IMR-90 (cell line): ENCODE data around the gene KLC4. TPM values are rescaled to one million over a fixed set of nuclear protein-coding genes. Genes with fewer than 3 reads are reported as not detected.
"Not testable (repeated sequence)": the region's sequence is repeated elsewhere in the genome, so short reads cannot be mapped to it uniquely, and the experiment has no call there.

Experiments
- ATAC-seq: fragments of 200-7000 bp; cut with Tn5 transposase; 2 replicates; pipeline ENCODE4 v1.9.1; 2020; ENCODE audit warnings: low read depth, mild to moderate bottlenecking, moderate library complexity
- BruUV-seq: library from RNA; stranded (reverse); fragments of 400-500 nt; replicated peaks from 2 replicates; lab custom pipeline; 2021; lab: Mats Ljungman, UMichigan
- CTCF ChIA-PET: fragments of 300-600 bp; formaldehyde crosslinking; extraction: SDS; loops from one replicate; lab custom pipeline; 2021; ENCODE audit warnings: antibody characterized with exemption; lab: Yijun Ruan, JAX
- POLR2A ChIA-PET: fragments of 300-600 bp; sonication (Branson Sonifier 250); formaldehyde crosslinking; loops from one replicate; lab custom pipeline; 2022; ENCODE audit warnings: antibody characterized with exemption; ENCODE audit not compliant: unreplicated experiment; lab: Charles Lee
- DNase-seq: peaks from one replicate; pipeline ENCODE4 v3.0.0; 2013
- H2AFZ ChIP-seq: replicated peaks from 2 replicates; pipeline ENCODE3; 2013; ENCODE audit warnings: low read length, mild to moderate bottlenecking; ENCODE audit not compliant: poor library complexity
- H2AK5ac ChIP-seq: 2 replicates; pipeline ENCODE4 v1.6.1; 2013; ENCODE audit warnings: low read depth, low read length, inconsistent platforms
- H2AK9ac ChIP-seq: replicated peaks from 2 replicates; pipeline ENCODE3; 2013; ENCODE audit warnings: mild to moderate bottlenecking, low read depth, low read length, moderate library complexity; ENCODE audit not compliant: poor library complexity
- H2BK120ac ChIP-seq: 2 replicates; pipeline ENCODE4 v1.6.1; 2013; ENCODE audit warnings: low read depth, low read length, inconsistent platforms
- H2BK15ac ChIP-seq: 3 replicates; pipeline ENCODE4 v1.6.1; 2013; ENCODE audit warnings: low read depth, low read length, inconsistent platforms
- H2BK20ac ChIP-seq: 2 replicates; pipeline ENCODE4 v1.6.1; 2013; ENCODE audit warnings: low read depth, mild to moderate bottlenecking, inconsistent platforms, low read length, moderate library complexity
- H2BK5ac ChIP-seq: 2 replicates; pipeline ENCODE4 v1.6.1; 2013; ENCODE audit warnings: mild to moderate bottlenecking, low read depth, low read length, inconsistent platforms; ENCODE audit not compliant: poor library complexity, severe bottlenecking
- H3K14ac ChIP-seq: replicated peaks from 2 replicates; pipeline ENCODE4 v1.6.1; 2013; ENCODE audit warnings: low read depth, low read length, inconsistent platforms
- H3K18ac ChIP-seq: 2 replicates; pipeline ENCODE4 v1.6.1; 2013; ENCODE audit warnings: low read depth, low read length, control low read depth
- H3K23ac ChIP-seq: 2 replicates; pipeline ENCODE4 v1.6.1; 2013; ENCODE audit warnings: low read depth, low read length, inconsistent platforms
- H3K27ac ChIP-seq: 2 replicates; pipeline ENCODE4 v1.5.1; 2013; ENCODE audit warnings: mild to moderate bottlenecking, control low read depth, low read length; ENCODE audit not compliant: insufficient read depth
- H3K27me3 ChIP-seq: 2 replicates; pipeline ENCODE4 v1.6.1; 2013; ENCODE audit warnings: low read length; ENCODE audit not compliant: control insufficient read depth, insufficient read depth
- H3K36me3 ChIP-seq: 2 replicates; pipeline ENCODE4 v1.6.1; 2013; ENCODE audit warnings: low read length, mixed read lengths; ENCODE audit not compliant: control insufficient read depth, insufficient read depth
- H3K4ac ChIP-seq: 2 replicates; pipeline ENCODE4 v1.6.1; 2013; ENCODE audit warnings: low read depth, low read length, inconsistent platforms
- H3K4me1 ChIP-seq: 2 replicates; pipeline ENCODE4 v1.6.1; 2013; ENCODE audit warnings: low read length, mixed read lengths; ENCODE audit not compliant: control insufficient read depth, insufficient read depth
- H3K4me2 ChIP-seq: 2 replicates; pipeline ENCODE4 v1.6.1; 2013; ENCODE audit warnings: low read depth, mild to moderate bottlenecking, control low read depth, low read length, moderate library complexity
- H3K4me3 ChIP-seq: 2 replicates; pipeline ENCODE4 v1.5.1; 2013; ENCODE audit warnings: low read depth, mild to moderate bottlenecking, control low read depth, low read length, moderate library complexity; ENCODE audit not compliant: insufficient read depth
- H3K56ac ChIP-seq: 2 replicates; pipeline ENCODE4 v1.6.1; 2013; ENCODE audit warnings: low read length, inconsistent platforms; ENCODE audit not compliant: insufficient read depth; ENCODE audit errors: extremely low read depth
- H3K79me1 ChIP-seq, 2 experiments: 2 replicates each; pipeline ENCODE4 v1.6.1; 2013; ENCODE audit warnings: low read length in 2 of 2, inconsistent platforms in 1 of 2, low read depth in 1 of 2
- H3K9ac ChIP-seq: 2 replicates; pipeline ENCODE4 v1.6.1; 2013; ENCODE audit warnings: low read depth, low read length, control low read depth
- H3K9me1 ChIP-seq: 2 replicates; pipeline ENCODE4 v1.6.1; 2013; ENCODE audit warnings: low read length, inconsistent platforms; ENCODE audit not compliant: insufficient read depth
- H3K9me3 ChIP-seq: 2 replicates; pipeline ENCODE4 v1.6.1; 2013; ENCODE audit warnings: low read length; ENCODE audit not compliant: control insufficient read depth, insufficient read depth
- H4K20me1 ChIP-seq: 2 replicates; pipeline ENCODE4 v1.6.1; 2013; ENCODE audit warnings: low read length, inconsistent platforms; ENCODE audit not compliant: insufficient read depth
- H4K5ac ChIP-seq: 2 replicates; pipeline ENCODE4 v1.6.1; 2013; ENCODE audit warnings: mild to moderate bottlenecking, low read depth, low read length, control low read depth
- H4K8ac ChIP-seq, 2 experiments: 2 replicates each; pipeline ENCODE4 v1.6.1; 2013; ENCODE audit warnings: low read depth in 2 of 2, low read length in 2 of 2, control low read depth in 1 of 2, inconsistent platforms in 1 of 2
- H4K91ac ChIP-seq: 2 replicates; pipeline ENCODE4 v1.6.1; 2013; ENCODE audit warnings: low read depth, low read length, inconsistent platforms; ENCODE audit not compliant: insufficient read depth
- WGBS, 2 experiments: methylation state at CpG; one replicate each; pipeline versions ENCODE4 v1.1.5 to v1.1.7; 2013; ENCODE audit warnings: missing lambda C conversion rate in 2 of 2; ENCODE audit not compliant: insufficient read length in 1 of 2; ENCODE audit errors: extremely low coverage in 2 of 2; 5-methylcytosine and 5-hydroxymethylcytosine counted together
- dilution Hi-C: fragments of 300-500 bp; cut with HindIII; formaldehyde crosslinking; loops from one replicate; pipeline ENCODE4 v1.14.3; 2018; ENCODE audit warnings: low sequenced_read_pairs; ENCODE audit not compliant: unreplicated experiment
- in situ Hi-C: fragments of 300-500 bp; cut with MboI; formaldehyde crosslinking; loops from 3 replicates; pipeline ENCODE4 v1.14.3; 2019; ENCODE audit warnings: low sequenced_read_pairs, inconsistent platforms, mixed read lengths
- intact Hi-C: fragments of 100-400 bp; cut with micrococcal nuclease; formaldehyde crosslinking; loops from 2 replicates; pipeline ENCODE4 v1.10.0; 2022
- polyA plus RNA-seq, 3 experiments: library from polyadenylated mRNA; depleted of rRNA; stranded (reverse); fragments of >200 nt; gene quantifications; 2 replicates each; pipeline ENCODE4 v1.2.3, GENCODE V29; 2012; ENCODE audit warnings: low replicate concordance in 1 of 3
- total RNA-seq: library from RNA; depleted of rRNA; stranded (reverse); fragments of >200 nt; gene quantifications from 2 replicates; pipeline ENCODE4 v1.2.3, GENCODE V29; 2012
- TF ChIP-seq, protein P1 (sequence below): fragments of 150-350 bp; IDR thresholded peaks from 2 replicates; pipeline ENCODE4 v1.6.1; 2017; ENCODE audit warnings: mild to moderate bottlenecking, antibody characterized with exemption, low read length, low read depth

KLC4 gene
- total and polyA plus RNA-seq, 2 of the 4 experiments (the other 2 are of a cell fraction), result 10.9 to 13.0 TPM

DNA sequence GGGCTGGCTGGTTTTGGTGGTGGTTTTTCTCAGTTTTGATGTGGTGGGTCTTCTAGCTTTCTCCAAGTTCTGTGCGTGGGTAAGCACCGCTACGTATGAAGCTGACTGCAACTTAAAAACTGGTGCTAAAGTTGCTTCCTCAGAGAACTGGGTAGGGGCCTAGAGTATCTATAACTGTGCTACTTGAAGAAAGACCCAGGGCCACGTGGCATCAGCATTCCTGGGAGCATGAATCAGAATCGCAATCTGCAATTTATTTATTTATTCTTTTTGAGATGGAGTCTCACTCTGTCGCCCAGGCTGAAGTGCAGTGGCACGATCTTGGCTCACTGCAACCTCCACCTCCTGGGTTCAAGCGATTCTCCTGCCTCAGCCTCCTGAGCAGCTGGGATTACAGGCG, 22.5 kb downstream of the KLC4 start:
- POLR2A ChIA-PET, result interaction anchor here (0.5 kb wide), 1 partner anchor 152 kb away, joined by 4 read pairs; the partner anchor contains the start of gene CNPY3
- ATAC-seq (0 out of 2 replicates have a peak, but pooled peaks have one; percentile 5), DNase-seq (peak; percentile 43)
- H2BK20ac ChIP-seq, result peak overlapping the region; percentile 27
- H3K4me2 ChIP-seq, H2BK5ac ChIP-seq, in situ Hi-C loops, CTCF ChIA-PET, H3K9ac ChIP-seq, H3K27me3 ChIP-seq, BruUV-seq, H2AFZ ChIP-seq, H3K9me1 ChIP-seq, dilution Hi-C loops, H2AK9ac ChIP-seq, H3K9me3 ChIP-seq, H3K4me3 ChIP-seq, H3K56ac ChIP-seq, intact Hi-C loops, H3K36me3 ChIP-seq: not testable (repeated sequence)
- H2AK5ac ChIP-seq, result 0 out of 2 replicates have a peak overlapping the region, but pooled peaks have one; percentile 43
- peaks cover 23% of the 10 kb centered on the region for H3K4me1 ChIP-seq
- peak overlapping the region in 1 of 2 experiments; percentile 10; a peak in 3 of 4 replicates for H4K8ac ChIP-seq
- H2BK15ac ChIP-seq, result peak overlapping the region; percentile 0; the same call in 1 of the 3 replicates
- 0 out of 2 replicates have a peak overlapping the region, but pooled peaks have one; percentile 7 for H3K27ac ChIP-seq
- TF ChIP-seq, protein P1, sequence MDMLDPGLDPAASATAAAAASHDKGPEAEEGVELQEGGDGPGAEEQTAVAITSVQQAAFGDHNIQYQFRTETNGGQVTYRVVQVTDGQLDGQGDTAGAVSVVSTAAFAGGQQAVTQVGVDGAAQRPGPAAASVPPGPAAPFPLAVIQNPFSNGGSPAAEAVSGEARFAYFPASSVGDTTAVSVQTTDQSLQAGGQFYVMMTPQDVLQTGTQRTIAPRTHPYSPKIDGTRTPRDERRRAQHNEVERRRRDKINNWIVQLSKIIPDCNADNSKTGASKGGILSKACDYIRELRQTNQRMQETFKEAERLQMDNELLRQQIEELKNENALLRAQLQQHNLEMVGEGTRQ, result peak; percentile 82
- peaks cover 43 to 83% of the 10 kb centered on the region in 2 experiments for H3K79me1 ChIP-seq
- peak overlapping the region; percentile 26 for H3K14ac ChIP-seq
- peak overlapping the region; percentile 31; the same call in 1 of the 2 replicates for H4K91ac ChIP-seq
- WGBS, 2 experiments, result 100% methylated on average over 3 of the region's 9 CpGs; no CpG with 5 or more reads in 1 of the 2 experiments
- peaks cover 62% of the 10 kb centered on the region for H4K20me1 ChIP-seq
- peak overlapping the region; percentile 12; the same call in 1 of the 2 replicates for H4K5ac ChIP-seq
- peak overlapping the region; percentile 38 for H3K4ac ChIP-seq
- peak overlapping the region; percentile 48; the same call in 1 of the 2 replicates for H3K23ac ChIP-seq
- peak overlapping the region; percentile 71 for H2BK120ac ChIP-seq
- H3K18ac ChIP-seq, result peak overlapping the region; percentile 7; the same call in 1 of the 2 replicates
